IMR-90 (cell line): Measurements from ENCODE around the gene RASL10B. TPM values are rescaled to one million over a fixed set of nuclear protein-coding genes. Genes with fewer than 3 reads are reported as not detected.

ENCODE experiments used
- ATAC-seq: fragments of 200-7000 bp; cut with Tn5 transposase; 2 replicates; pipeline ENCODE4 v1.9.1; 2020; ENCODE audit warnings: low read depth, mild to moderate bottlenecking, moderate library complexity
- BruUV-seq: library from RNA; stranded (reverse); fragments of 400-500 nt; replicated peaks from 2 replicates; lab custom pipeline; 2021; lab: Mats Ljungman, UMichigan
- CTCF ChIA-PET: fragments of 300-600 bp; formaldehyde crosslinking; extraction: SDS; loops from one replicate; lab custom pipeline; 2021; ENCODE audit warnings: antibody characterized with exemption; lab: Yijun Ruan, JAX
- POLR2A ChIA-PET: fragments of 300-600 bp; sonication (Branson Sonifier 250); formaldehyde crosslinking; loops from one replicate; lab custom pipeline; 2022; ENCODE audit warnings: antibody characterized with exemption; ENCODE audit not compliant: unreplicated experiment; lab: Charles Lee
- DNase-seq: peaks from one replicate; pipeline ENCODE4 v3.0.0; 2013
- H2AFZ ChIP-seq: replicated peaks from 2 replicates; pipeline ENCODE3; 2013; ENCODE audit warnings: low read length, mild to moderate bottlenecking; ENCODE audit not compliant: poor library complexity
- H2AK5ac ChIP-seq: 2 replicates; pipeline ENCODE4 v1.6.1; 2013; ENCODE audit warnings: low read depth, low read length, inconsistent platforms
- H2AK9ac ChIP-seq: replicated peaks from 2 replicates; pipeline ENCODE3; 2013; ENCODE audit warnings: mild to moderate bottlenecking, low read depth, low read length, moderate library complexity; ENCODE audit not compliant: poor library complexity
- H2BK120ac ChIP-seq: 2 replicates; pipeline ENCODE4 v1.6.1; 2013; ENCODE audit warnings: low read depth, low read length, inconsistent platforms
- H2BK15ac ChIP-seq: 3 replicates; pipeline ENCODE4 v1.6.1; 2013; ENCODE audit warnings: low read depth, low read length, inconsistent platforms
- H2BK20ac ChIP-seq: 2 replicates; pipeline ENCODE4 v1.6.1; 2013; ENCODE audit warnings: low read depth, mild to moderate bottlenecking, inconsistent platforms, low read length, moderate library complexity
- H2BK5ac ChIP-seq: 2 replicates; pipeline ENCODE4 v1.6.1; 2013; ENCODE audit warnings: mild to moderate bottlenecking, low read depth, low read length, inconsistent platforms; ENCODE audit not compliant: poor library complexity, severe bottlenecking
- H3K14ac ChIP-seq: replicated peaks from 2 replicates; pipeline ENCODE4 v1.6.1; 2013; ENCODE audit warnings: low read depth, low read length, inconsistent platforms
- H3K18ac ChIP-seq: 2 replicates; pipeline ENCODE4 v1.6.1; 2013; ENCODE audit warnings: low read depth, low read length, control low read depth
- H3K23ac ChIP-seq: 2 replicates; pipeline ENCODE4 v1.6.1; 2013; ENCODE audit warnings: low read depth, low read length, inconsistent platforms
- H3K27ac ChIP-seq: 2 replicates; pipeline ENCODE4 v1.5.1; 2013; ENCODE audit warnings: mild to moderate bottlenecking, control low read depth, low read length; ENCODE audit not compliant: insufficient read depth
- H3K27me3 ChIP-seq: 2 replicates; pipeline ENCODE4 v1.6.1; 2013; ENCODE audit warnings: low read length; ENCODE audit not compliant: control insufficient read depth, insufficient read depth
- H3K36me3 ChIP-seq: 2 replicates; pipeline ENCODE4 v1.6.1; 2013; ENCODE audit warnings: low read length, mixed read lengths; ENCODE audit not compliant: control insufficient read depth, insufficient read depth
- H3K4ac ChIP-seq: 2 replicates; pipeline ENCODE4 v1.6.1; 2013; ENCODE audit warnings: low read depth, low read length, inconsistent platforms
- H3K4me1 ChIP-seq: 2 replicates; pipeline ENCODE4 v1.6.1; 2013; ENCODE audit warnings: low read length, mixed read lengths; ENCODE audit not compliant: control insufficient read depth, insufficient read depth
- H3K4me2 ChIP-seq: 2 replicates; pipeline ENCODE4 v1.6.1; 2013; ENCODE audit warnings: low read depth, mild to moderate bottlenecking, control low read depth, low read length, moderate library complexity
- H3K4me3 ChIP-seq: 2 replicates; pipeline ENCODE4 v1.5.1; 2013; ENCODE audit warnings: low read depth, mild to moderate bottlenecking, control low read depth, low read length, moderate library complexity; ENCODE audit not compliant: insufficient read depth
- H3K56ac ChIP-seq: 2 replicates; pipeline ENCODE4 v1.6.1; 2013; ENCODE audit warnings: low read length, inconsistent platforms; ENCODE audit not compliant: insufficient read depth; ENCODE audit errors: extremely low read depth
- H3K79me1 ChIP-seq, 2 experiments: 2 replicates each; pipeline ENCODE4 v1.6.1; 2013; ENCODE audit warnings: low read length in 2 of 2, inconsistent platforms in 1 of 2, low read depth in 1 of 2
- H3K9ac ChIP-seq: 2 replicates; pipeline ENCODE4 v1.6.1; 2013; ENCODE audit warnings: low read depth, low read length, control low read depth
- H3K9me1 ChIP-seq: 2 replicates; pipeline ENCODE4 v1.6.1; 2013; ENCODE audit warnings: low read length, inconsistent platforms; ENCODE audit not compliant: insufficient read depth
- H3K9me3 ChIP-seq: 2 replicates; pipeline ENCODE4 v1.6.1; 2013; ENCODE audit warnings: low read length; ENCODE audit not compliant: control insufficient read depth, insufficient read depth
- H4K20me1 ChIP-seq: 2 replicates; pipeline ENCODE4 v1.6.1; 2013; ENCODE audit warnings: low read length, inconsistent platforms; ENCODE audit not compliant: insufficient read depth
- H4K5ac ChIP-seq: 2 replicates; pipeline ENCODE4 v1.6.1; 2013; ENCODE audit warnings: mild to moderate bottlenecking, low read depth, low read length, control low read depth
- H4K8ac ChIP-seq, 2 experiments: 2 replicates each; pipeline ENCODE4 v1.6.1; 2013; ENCODE audit warnings: low read depth in 2 of 2, low read length in 2 of 2, control low read depth in 1 of 2, inconsistent platforms in 1 of 2
- H4K91ac ChIP-seq: 2 replicates; pipeline ENCODE4 v1.6.1; 2013; ENCODE audit warnings: low read depth, low read length, inconsistent platforms; ENCODE audit not compliant: insufficient read depth
- BHLHE40 ChIP-seq: fragments of 150-350 bp; IDR thresholded peaks from 2 replicates; pipeline ENCODE4 v1.6.1; 2016; ENCODE audit warnings: mild to moderate bottlenecking, low read depth, low read length
- CEBPB ChIP-seq: IDR thresholded peaks from 2 replicates; pipeline ENCODE4 v1.6.1; 2012; ENCODE audit warnings: low read depth, low read length, improper control_type of control experiment
- CHD1 ChIP-seq: IDR thresholded peaks from 2 replicates; pipeline ENCODE4 v1.6.1; 2012; ENCODE audit warnings: low read depth, low read length, improper control_type of control experiment
- FOS ChIP-seq: fragments of 150-350 bp; IDR thresholded peaks from 2 replicates; pipeline ENCODE4 v1.6.1; 2016; ENCODE audit warnings: low read depth, low read length
- MAFK ChIP-seq: IDR thresholded peaks from 2 replicates; pipeline ENCODE4 v1.6.1; 2012; ENCODE audit warnings: low read depth, low read length, improper control_type of control experiment
- MAZ ChIP-seq: IDR thresholded peaks from 2 replicates; pipeline ENCODE4 v1.6.1; 2012; ENCODE audit warnings: low read depth, mild to moderate bottlenecking, low read length, improper control_type of control experiment, moderate library complexity, borderline replicate concordance
- MXI1 ChIP-seq: IDR thresholded peaks from 2 replicates; pipeline ENCODE4 v1.6.1; 2012; ENCODE audit warnings: low read depth, mild to moderate bottlenecking, low read length, moderate library complexity, borderline replicate concordance
- NFE2L2 ChIP-seq: fragments of 150-350 bp; IDR thresholded peaks from 2 replicates; pipeline ENCODE4 v1.6.1; 2016; ENCODE audit warnings: low read depth, mild to moderate bottlenecking, low read length
- POLR2A ChIP-seq: IDR thresholded peaks from 2 replicates; pipeline ENCODE4 v1.6.1; 2012; ENCODE audit warnings: mild to moderate bottlenecking, low read depth, low read length
- RAD21 ChIP-seq: IDR thresholded peaks from 2 replicates; pipeline ENCODE4 v1.6.1; 2012; ENCODE audit warnings: low read length, improper control_type of control experiment
- RCOR1 ChIP-seq: IDR thresholded peaks from 2 replicates; pipeline ENCODE4 v1.6.1; 2012; ENCODE audit warnings: mild to moderate bottlenecking, low read length, improper control_type of control experiment; ENCODE audit not compliant: insufficient replicate concordance
- RFX5 ChIP-seq: IDR thresholded peaks from 2 replicates; pipeline ENCODE4 v1.8.0; 2012; ENCODE audit warnings: low read depth, mild to moderate bottlenecking, low read length, moderate library complexity
- SMC3 ChIP-seq: fragments of 150-350 bp; IDR thresholded peaks from 2 replicates; pipeline ENCODE4 v1.6.1; 2016; ENCODE audit warnings: low read depth, mild to moderate bottlenecking, antibody characterized with exemption, low read length, moderate library complexity
- WGBS, 2 experiments: methylation state at CpG; one replicate each; pipeline versions ENCODE4 v1.1.5 to v1.1.7; 2013; ENCODE audit warnings: missing lambda C conversion rate in 2 of 2; ENCODE audit not compliant: insufficient read length in 1 of 2; ENCODE audit errors: extremely low coverage in 2 of 2; 5-methylcytosine and 5-hydroxymethylcytosine counted together
- dilution Hi-C: fragments of 300-500 bp; cut with HindIII; formaldehyde crosslinking; loops from one replicate; pipeline ENCODE4 v1.14.3; 2018; ENCODE audit warnings: low sequenced_read_pairs; ENCODE audit not compliant: unreplicated experiment
- in situ Hi-C: fragments of 300-500 bp; cut with MboI; formaldehyde crosslinking; loops from 3 replicates; pipeline ENCODE4 v1.14.3; 2019; ENCODE audit warnings: low sequenced_read_pairs, inconsistent platforms, mixed read lengths
- intact Hi-C: fragments of 100-400 bp; cut with micrococcal nuclease; formaldehyde crosslinking; loops from 2 replicates; pipeline ENCODE4 v1.10.0; 2022
- polyA plus RNA-seq, 3 experiments: library from polyadenylated mRNA; depleted of rRNA; stranded (reverse); fragments of >200 nt; gene quantifications; 2 replicates each; pipeline ENCODE4 v1.2.3, GENCODE V29; 2012; ENCODE audit warnings: low replicate concordance in 1 of 3
- total RNA-seq: library from RNA; depleted of rRNA; stranded (reverse); fragments of >200 nt; gene quantifications from 2 replicates; pipeline ENCODE4 v1.2.3, GENCODE V29; 2012
- TF ChIP-seq, protein P1 (sequence below): conservative IDR thresholded peaks from 2 replicates; pipeline ENCODE4 v1.5.1; 2012; ENCODE audit warnings: mild to moderate bottlenecking, low read depth, low read length, improper control_type of control experiment
- TF ChIP-seq, protein P2 (sequence below): fragments of 150-350 bp; IDR thresholded peaks from 2 replicates; pipeline ENCODE4 v1.6.1; 2017; ENCODE audit warnings: mild to moderate bottlenecking, antibody characterized with exemption, low read length, low read depth
- TF ChIP-seq, protein P3 (sequence below): fragments of 150-350 bp; IDR thresholded peaks from 2 replicates; pipeline ENCODE4 v1.6.1; 2016; ENCODE audit warnings: low read depth, mild to moderate bottlenecking, low read length, moderate library complexity, borderline replicate concordance

The RASL10B gene
- total and polyA plus RNA-seq, 2 of the 4 experiments (the other 2 are of a cell fraction), result 4.1 to 4.7 TPM

DNA sequence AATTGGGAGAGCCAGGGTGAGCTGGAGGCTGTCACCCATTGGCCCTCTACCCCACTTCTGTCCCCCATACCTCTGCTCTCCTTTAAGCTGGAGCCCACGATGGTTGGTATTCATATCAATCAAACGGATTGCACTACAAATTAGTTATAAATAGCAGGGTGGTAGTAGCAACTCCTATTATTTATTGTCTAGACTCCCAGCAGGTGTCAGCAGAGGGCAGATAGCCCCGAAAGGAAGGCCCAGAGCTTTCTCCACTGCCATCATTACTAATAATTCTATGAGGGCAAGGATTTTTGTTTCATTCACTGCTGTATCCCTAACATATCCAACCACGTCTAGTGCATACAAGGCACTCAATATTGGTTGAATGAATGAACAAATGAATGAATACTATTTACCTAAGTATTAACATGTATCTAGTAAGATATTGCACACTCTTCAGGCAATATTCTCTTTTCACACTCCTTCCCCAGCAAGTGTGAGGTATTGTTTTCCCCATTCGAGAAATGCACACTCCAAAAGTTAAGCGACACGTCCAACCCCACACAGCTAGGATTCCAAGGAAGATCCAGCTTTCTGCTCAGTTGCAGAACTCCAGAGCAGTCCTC lies 35.6 kb downstream of the RASL10B start:
- Histone ChIP-seq H3K9me3 (no peaks in the 10 kb centered on the region), H3K18ac (no peak overlapping the region), H3K79me1 (no peaks in the 10 kb centered on the region), H3K4me3 (no peak overlapping the region), H2AFZ (no peak overlapping the region), H3K27ac (no peak overlapping the region), H3K36me3 (no peaks in the 10 kb centered on the region), H4K20me1 (peaks cover 8% of the 10 kb centered on the region; the same call in 1 of the 2 replicates), H3K23ac (no peak overlapping the region), H3K4ac (no peak overlapping the region), H2BK15ac (no peak overlapping the region), H3K9ac (no peak overlapping the region), H3K14ac (no peak overlapping the region), H3K4me1 (peaks cover 3% of the 10 kb centered on the region), H4K8ac (no peak overlapping the region), H2BK5ac (no peak overlapping the region), H3K27me3 (peaks cover 27% of the 10 kb centered on the region), H2BK20ac (no peak overlapping the region), H3K56ac (no peak overlapping the region), H2AK9ac (peak overlapping the region; percentile 63), H4K91ac (no peak overlapping the region), H3K4me2 (no peak overlapping the region), H2AK5ac (no peak overlapping the region), H4K5ac (no peak overlapping the region), H2BK120ac (no peak overlapping the region), H3K9me1 (no peaks in the 10 kb centered on the region)
- in situ Hi-C loops, result no loop called here
- intact Hi-C loops, result no loop called here
- DNase-seq, result peak; percentile 43
- CTCF ChIA-PET, result interaction anchor here (0.6 to 2.3 kb wide), 7 partner anchors 15 to 510 kb away, joined by 3 to 13 read pairs (median 3); partner anchors contain the start of gene TAF15
- no peak for TF ChIP-seq CEBPB
- no peak for TF ChIP-seq RFX5
- peak; percentile 81 for TF ChIP-seq RAD21
- TF ChIP-seq, protein P1, sequence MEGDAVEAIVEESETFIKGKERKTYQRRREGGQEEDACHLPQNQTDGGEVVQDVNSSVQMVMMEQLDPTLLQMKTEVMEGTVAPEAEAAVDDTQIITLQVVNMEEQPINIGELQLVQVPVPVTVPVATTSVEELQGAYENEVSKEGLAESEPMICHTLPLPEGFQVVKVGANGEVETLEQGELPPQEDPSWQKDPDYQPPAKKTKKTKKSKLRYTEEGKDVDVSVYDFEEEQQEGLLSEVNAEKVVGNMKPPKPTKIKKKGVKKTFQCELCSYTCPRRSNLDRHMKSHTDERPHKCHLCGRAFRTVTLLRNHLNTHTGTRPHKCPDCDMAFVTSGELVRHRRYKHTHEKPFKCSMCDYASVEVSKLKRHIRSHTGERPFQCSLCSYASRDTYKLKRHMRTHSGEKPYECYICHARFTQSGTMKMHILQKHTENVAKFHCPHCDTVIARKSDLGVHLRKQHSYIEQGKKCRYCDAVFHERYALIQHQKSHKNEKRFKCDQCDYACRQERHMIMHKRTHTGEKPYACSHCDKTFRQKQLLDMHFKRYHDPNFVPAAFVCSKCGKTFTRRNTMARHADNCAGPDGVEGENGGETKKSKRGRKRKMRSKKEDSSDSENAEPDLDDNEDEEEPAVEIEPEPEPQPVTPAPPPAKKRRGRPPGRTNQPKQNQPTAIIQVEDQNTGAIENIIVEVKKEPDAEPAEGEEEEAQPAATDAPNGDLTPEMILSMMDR, result peak; percentile 80
- no peak for TF ChIP-seq CHD1
- TF ChIP-seq BHLHE40, result no peak
- TF ChIP-seq, protein P2, sequence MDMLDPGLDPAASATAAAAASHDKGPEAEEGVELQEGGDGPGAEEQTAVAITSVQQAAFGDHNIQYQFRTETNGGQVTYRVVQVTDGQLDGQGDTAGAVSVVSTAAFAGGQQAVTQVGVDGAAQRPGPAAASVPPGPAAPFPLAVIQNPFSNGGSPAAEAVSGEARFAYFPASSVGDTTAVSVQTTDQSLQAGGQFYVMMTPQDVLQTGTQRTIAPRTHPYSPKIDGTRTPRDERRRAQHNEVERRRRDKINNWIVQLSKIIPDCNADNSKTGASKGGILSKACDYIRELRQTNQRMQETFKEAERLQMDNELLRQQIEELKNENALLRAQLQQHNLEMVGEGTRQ, result no peak
- TF ChIP-seq, protein P3, sequence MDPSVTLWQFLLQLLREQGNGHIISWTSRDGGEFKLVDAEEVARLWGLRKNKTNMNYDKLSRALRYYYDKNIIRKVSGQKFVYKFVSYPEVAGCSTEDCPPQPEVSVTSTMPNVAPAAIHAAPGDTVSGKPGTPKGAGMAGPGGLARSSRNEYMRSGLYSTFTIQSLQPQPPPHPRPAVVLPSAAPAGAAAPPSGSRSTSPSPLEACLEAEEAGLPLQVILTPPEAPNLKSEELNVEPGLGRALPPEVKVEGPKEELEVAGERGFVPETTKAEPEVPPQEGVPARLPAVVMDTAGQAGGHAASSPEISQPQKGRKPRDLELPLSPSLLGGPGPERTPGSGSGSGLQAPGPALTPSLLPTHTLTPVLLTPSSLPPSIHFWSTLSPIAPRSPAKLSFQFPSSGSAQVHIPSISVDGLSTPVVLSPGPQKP, result no peak
- no peak for TF ChIP-seq POLR2A
- TF ChIP-seq MXI1, result no peak
- no peak for TF ChIP-seq MAZ
- no peak for TF ChIP-seq FOS
- no peak for TF ChIP-seq NFE2L2
- TF ChIP-seq RCOR1, result no peak
- TF ChIP-seq SMC3, result peak; percentile 95
- no peak for TF ChIP-seq MAFK
- WGBS, 2 experiments, result no CpG with 5 or more reads among the region's 7 CpGs
- peak; percentile 37; the same call in 1 of the 2 replicates for ATAC-seq
- no TSS peak for BruUV-seq
- dilution Hi-C loops, result no loop called here
- POLR2A ChIA-PET, result interaction anchor here (0.6 kb wide), 1 partner anchor 81 kb away, joined by 5 read pairs; no protein-coding TSS in a partner anchor
